Brain microvascular endothelial cell (primary cell): ENCODE results near the gene KARS1.

ENCODE experiments used
- DNase-seq: peaks from one replicate; pipeline ENCODE4 v3.0.0-alpha.2; 2020
- H3K27ac ChIP-seq: fragments of 250-450 bp; sonication (Bioruptor Pico); 2 replicates; pipeline ENCODE4 v1.5.1; 2020; ENCODE audit warnings: mild to moderate bottlenecking, moderate library complexity
- H3K27me3 ChIP-seq: fragments of 250-450 bp; sonication (Bioruptor Pico); replicated peaks from 2 replicates; pipeline ENCODE4 v1.5.1; 2020; ENCODE audit warnings: mild to moderate bottlenecking
- H3K36me3 ChIP-seq: fragments of 250-450 bp; sonication (Bioruptor Pico); replicated peaks from 2 replicates; pipeline ENCODE4 v1.5.1; 2020; ENCODE audit warnings: mild to moderate bottlenecking
- H3K4me3 ChIP-seq: 2 replicates; pipeline ENCODE4 v1.5.1; 2011; ENCODE audit warnings: low read depth, mild to moderate bottlenecking, control low read depth, low read length, moderate library complexity
- in situ Hi-C: cut with HindIII; loops from 2 replicates; pipeline ENCODE4 v1.10.0; 2017; ENCODE audit warnings: low sequenced_read_pairs, low pct_ligation_motif_present
- TF ChIP-seq, protein P1 (sequence below): IDR thresholded peaks from 2 replicates; pipeline ENCODE4 v1.5.1; 2011; ENCODE audit warnings: low read depth, mild to moderate bottlenecking, moderate library complexity, low read length, control low read depth, inconsistent platforms; ENCODE audit errors: missing control alignments

The KARS1 gene

DNA sequence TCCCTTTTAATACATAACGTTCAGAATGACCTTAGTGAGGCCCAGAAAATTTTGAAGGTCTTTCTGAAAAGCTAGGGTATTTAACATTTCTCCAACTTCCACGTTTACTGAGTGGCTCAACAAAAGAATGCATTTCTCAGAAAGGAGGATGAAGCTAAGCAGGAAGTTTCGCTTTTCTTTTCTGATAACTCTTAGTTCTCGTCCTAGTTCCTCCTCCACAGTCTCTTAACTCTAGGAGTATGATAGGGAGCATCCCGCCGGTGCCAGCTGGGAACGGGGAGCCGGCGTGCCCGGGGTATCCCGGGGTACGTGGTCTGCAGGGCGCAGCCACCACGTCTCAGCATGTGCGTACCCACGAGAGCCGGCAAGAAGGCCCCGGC is 363 bp downstream of the KARS1 start:
- in situ Hi-C loops: no loop called here
- peak overlapping the region; percentile 97 for H3K4me3 ChIP-seq
- no peaks in the 10 kb centered on the region for H3K27me3 ChIP-seq
- peaks cover 11% of the 10 kb centered on the region for H3K36me3 ChIP-seq
- H3K27ac ChIP-seq: peak overlapping the region; percentile 59
- TF ChIP-seq, protein P1, sequence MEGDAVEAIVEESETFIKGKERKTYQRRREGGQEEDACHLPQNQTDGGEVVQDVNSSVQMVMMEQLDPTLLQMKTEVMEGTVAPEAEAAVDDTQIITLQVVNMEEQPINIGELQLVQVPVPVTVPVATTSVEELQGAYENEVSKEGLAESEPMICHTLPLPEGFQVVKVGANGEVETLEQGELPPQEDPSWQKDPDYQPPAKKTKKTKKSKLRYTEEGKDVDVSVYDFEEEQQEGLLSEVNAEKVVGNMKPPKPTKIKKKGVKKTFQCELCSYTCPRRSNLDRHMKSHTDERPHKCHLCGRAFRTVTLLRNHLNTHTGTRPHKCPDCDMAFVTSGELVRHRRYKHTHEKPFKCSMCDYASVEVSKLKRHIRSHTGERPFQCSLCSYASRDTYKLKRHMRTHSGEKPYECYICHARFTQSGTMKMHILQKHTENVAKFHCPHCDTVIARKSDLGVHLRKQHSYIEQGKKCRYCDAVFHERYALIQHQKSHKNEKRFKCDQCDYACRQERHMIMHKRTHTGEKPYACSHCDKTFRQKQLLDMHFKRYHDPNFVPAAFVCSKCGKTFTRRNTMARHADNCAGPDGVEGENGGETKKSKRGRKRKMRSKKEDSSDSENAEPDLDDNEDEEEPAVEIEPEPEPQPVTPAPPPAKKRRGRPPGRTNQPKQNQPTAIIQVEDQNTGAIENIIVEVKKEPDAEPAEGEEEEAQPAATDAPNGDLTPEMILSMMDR: no peak
- no peak for DNase-seq

DNA sequence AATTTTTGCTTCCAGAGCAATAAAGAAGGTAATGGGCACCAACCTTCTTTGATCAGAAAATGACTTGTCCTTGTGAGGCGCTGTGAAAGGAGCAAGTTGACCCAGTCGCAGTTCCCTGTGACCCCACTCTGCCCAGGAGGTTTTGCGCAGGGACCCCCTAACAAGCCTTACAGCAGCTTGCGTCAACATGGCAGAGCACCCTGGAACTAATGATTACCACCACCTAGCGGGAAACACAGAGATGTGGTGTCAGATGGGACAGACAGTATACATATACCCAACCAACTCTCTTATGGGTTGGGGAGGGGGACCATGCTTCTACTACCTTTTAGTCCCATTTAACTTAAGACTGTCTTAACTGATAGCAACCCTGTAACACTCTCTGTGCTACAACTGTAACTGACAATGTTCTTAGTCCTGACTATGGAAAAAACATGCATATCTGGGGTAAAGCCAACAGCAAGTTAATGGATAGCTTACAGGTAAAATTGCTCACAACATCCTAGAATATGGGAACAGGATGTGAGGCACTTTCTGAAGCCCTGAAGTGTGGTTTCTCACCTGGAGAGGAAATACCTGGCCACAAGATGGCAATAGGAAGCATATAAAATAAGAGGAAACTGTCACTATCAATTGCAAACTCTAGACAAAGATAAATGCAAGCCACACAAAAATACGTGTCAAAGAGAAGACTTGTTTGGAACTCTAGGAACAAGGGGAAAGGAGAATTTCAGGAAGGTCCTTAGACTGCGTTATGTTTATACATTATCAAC is 3.0 kb downstream of the KARS1 start:
- Histone ChIP-seq H3K27ac (no peak overlapping the region), H3K27me3 (no peaks in the 10 kb centered on the region), H3K4me3 (no peak overlapping the region), H3K36me3 (peaks cover 32% of the 10 kb centered on the region)
- in situ Hi-C loops: no loop called here
- TF ChIP-seq, protein P1: no peak
- no peak for DNase-seq

DNA sequence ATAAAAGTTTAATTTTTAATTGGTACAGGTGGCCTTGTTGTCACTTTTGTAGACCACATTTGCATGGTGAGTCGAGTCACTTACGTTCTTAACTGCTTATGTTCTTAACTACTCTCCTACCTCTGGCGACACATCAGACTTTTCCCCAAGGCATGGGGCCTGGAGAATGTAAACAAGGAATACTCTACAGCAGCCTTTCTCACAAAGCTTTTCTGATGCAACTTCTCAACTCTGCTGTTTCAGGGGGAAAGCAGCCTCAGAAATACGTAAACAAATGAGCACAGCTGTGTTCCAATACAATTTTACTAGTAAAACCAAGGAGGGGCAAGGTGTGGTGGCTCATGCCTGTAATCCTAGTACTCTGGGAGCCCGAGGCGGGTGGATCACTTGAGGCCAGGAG is 6.9 kb downstream of the KARS1 start:
- no peak overlapping the region for H3K27ac ChIP-seq
- H3K36me3 ChIP-seq: peaks cover 56% of the 10 kb centered on the region
- H3K4me3 ChIP-seq: no peak overlapping the region
- no peaks in the 10 kb centered on the region for H3K27me3 ChIP-seq
- DNase-seq: no peak
- TF ChIP-seq, protein P1: no peak
- in situ Hi-C loops: no loop called here

DNA sequence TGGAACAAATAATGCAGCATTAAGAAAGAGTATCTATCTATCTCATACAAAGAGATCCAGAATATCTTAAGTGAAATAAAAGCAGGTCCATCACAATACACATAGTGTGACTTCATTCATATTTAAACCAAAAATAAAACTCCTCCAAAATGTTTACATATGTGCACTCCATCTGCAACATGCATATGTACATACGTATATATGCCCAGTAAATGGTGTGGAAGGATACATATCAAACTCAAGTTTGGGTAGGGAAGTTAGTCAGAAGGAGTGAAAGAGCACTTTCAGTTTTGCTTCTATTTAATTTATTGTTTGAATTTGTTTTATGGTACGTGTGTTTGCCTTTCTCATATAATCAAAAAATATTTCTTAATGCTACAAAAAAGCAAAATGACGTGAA is 12.4 kb downstream of the KARS1 start:
- Histone ChIP-seq H3K27ac (no peak overlapping the region), H3K36me3 (peaks cover 80% of the 10 kb centered on the region), H3K4me3 (no peak overlapping the region), H3K27me3 (no peaks in the 10 kb centered on the region)
- in situ Hi-C loops: no loop called here
- DNase-seq: no peak
- TF ChIP-seq, protein P1: no peak

DNA sequence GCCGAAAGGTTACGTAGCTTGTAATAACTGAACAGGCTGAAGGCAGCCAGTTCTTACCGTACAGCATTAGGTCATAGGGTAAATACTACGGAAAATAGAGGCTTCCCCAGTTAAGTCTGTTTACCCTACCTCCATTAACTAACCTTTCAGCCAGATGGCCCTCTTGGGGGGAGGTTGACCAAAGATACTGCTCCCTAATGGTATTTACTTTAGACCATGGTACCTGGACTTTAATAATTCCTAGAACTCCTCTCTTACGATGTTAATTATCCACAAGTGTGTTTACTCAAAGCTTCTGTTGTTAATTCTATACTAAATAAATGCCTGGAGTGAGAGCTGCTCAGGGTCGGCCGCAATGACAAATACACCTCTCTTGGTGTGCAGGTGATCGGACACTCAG is 14.6 kb downstream of the KARS1 start:
- H3K4me3 ChIP-seq: no peak overlapping the region
- in situ Hi-C loops: no loop called here
- no peak overlapping the region for H3K27ac ChIP-seq
- DNase-seq: no peak
- TF ChIP-seq, protein P1: no peak
- no peaks in the 10 kb centered on the region for H3K27me3 ChIP-seq
- peaks cover 90% of the 10 kb centered on the region for H3K36me3 ChIP-seq

DNA sequence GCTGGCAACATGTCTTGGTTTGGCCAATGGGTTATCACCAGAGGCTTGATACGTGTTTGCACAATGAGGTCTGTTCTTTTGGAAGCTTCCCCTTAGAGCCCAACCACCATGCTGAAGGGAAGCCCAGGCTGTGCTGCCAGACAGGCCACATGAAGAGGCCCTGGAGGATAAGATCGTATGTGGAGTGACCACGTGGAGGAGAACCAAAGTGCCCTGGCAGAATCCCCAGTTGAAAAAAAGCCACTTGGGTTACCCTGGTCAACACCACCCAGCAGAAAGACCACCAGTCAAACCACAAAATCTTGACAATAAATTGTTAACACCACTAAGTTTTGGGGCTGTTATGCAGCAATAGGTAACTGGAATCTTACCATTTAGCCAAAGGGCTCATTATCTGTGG is 17.4 kb downstream of the KARS1 start:
- Histone ChIP-seq H3K27ac (no peak overlapping the region), H3K27me3 (no peaks in the 10 kb centered on the region), H3K4me3 (no peak overlapping the region), H3K36me3 (peaks cover 83% of the 10 kb centered on the region)
- DNase-seq: no peak
- TF ChIP-seq, protein P1: no peak
- in situ Hi-C loops: no loop called here
